ENCODE data around the gene PIEZO1.

PIEZO1 gene

DNA sequence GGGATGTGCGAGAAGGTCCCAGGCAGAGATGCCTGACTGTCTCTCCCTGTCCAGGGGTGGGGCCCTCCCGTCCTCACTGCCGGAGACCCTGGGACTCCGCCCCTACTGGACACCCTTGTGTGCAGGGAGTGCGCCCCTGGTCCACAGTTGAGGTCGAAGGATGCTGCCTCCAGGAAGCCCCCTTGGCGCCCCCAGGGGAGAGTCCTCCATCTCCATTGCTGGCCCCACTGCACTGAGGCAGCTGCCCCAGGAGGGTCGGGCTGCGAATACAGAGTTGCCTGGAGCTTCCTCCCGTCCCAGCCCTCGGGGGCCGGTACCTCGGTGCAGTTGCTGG lies 52.1 kb downstream of the PIEZO1 start:
- DNase-seq, result no peak

DNA sequence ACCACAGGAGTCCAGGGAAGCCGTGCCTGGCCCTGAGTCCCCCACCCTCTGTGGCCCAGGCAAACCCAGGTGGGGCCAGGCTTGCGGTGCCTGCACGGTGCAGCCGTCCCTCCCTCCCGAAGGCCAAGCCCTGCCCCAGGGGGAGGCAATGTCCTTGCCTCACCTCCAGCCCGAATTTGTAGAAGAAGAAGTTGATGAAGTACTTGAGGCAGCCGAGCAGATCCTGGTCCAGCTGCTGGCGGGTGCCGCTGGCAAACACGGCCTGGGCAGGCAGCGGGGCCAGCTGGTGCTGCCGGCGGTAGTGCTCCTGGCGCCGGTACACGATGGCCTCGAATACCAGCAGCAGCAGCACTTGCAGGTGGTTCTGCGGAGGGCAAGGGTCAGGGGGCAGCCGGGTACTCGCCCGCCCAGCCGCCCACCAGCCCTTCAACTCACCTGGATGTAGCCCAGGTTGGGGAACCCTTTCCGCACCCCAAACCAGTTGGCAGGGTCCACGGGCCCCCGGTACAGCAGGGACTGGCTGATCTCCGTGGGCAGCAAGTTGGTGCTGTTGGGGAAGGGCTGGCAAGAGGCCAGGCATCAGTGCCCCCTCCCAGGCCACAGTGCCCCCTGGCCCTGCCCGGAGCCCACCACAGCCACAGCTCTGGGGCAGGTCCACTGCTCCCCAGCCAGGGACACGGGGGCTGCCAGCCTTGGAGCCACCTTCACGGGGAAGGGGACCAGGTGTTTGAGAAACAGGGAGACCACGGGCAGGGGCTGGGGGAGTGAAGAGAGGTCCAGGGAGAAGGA lies 52.7 kb downstream of the PIEZO1 start:
- DNase-seq, result no peak

DNA sequence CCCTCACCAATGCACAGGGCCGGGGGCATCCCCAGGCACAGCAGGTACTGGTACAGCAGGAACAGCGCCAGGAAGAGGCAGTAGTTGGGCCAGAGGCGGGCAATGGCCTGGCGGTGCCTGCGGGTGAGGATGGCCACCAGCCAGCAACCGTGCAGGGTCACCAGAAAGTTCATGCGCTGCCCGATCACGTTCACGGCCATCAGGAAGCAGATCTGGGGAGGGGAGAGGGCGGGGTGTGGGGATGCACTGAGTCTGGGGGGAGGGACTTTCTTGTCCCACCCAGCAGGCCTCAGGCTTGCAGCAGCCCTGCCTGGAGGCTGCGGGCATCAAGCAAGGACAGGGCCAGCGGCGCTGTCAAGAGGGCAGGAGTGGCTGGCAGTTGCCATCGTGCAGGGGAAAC lies 53.3 kb downstream of the PIEZO1 start:
- DNase-seq, result no peak

DNA sequence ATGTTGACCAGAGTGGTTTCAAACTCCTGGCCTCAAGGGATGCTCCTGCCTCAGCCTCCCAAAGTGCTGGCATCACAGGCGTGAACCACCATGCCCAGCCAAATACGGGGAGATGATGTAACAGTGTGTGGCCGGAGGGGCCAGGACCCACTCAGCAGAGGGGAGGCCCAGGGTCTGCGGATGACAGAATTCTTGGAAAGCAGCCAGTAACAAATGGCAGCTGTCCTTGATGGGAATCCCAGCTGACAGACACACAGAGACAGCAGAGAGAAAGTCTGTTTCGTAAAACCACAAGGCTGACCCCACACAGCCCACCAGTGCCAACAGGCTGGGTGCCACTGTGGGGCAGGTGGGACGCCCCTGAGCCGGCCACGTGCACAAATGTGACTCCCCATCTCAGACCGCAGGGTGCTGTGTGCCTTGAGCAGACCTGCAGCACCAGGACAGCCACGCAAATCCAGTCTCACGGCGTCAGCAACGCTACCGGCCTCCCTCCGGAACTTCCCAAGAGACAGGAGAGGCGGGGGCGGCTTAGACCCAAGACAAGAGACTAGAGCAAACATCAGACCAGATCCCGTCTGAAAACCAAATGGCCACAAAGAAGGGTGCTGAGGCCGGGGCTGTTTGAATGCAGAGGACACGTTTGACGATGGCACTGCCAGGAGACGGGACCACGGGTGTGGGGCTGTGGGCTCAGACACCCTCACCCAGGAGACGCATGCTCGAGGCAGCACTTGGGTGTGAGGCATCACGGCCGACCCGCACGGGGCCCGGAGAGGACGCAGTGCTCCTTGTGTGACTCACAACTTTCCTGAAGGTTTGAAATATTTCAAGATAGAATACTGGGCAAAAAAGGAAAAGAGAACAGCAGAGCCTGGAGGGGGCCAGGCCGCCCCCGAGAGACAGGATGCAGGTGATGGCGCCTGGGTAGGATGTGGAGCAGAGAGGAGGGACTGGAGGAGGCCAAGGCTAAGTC lies 54.1 kb downstream of the PIEZO1 start:
- DNase-seq, result no peak

DNA sequence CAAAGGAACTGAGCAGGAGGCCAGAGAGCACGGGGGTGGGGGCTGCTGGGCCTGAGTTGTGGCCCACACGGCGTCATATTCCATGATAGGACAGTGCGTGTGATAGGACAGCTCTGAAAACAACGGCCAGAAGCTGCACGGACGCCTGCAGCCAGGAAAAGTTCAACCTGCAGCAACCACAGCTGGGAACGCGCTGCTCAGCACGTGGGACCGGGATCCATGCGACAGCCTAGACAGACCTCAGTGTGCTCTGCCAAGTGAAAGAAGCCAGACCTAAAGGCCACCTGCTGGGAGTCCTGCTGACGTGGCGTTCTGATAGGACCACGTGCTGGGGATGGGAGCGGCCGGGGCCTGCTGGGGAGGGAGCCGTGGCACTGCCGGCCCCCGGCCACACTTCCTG lies 57.1 kb downstream of the PIEZO1 start:
- no peak for DNase-seq

DNA sequence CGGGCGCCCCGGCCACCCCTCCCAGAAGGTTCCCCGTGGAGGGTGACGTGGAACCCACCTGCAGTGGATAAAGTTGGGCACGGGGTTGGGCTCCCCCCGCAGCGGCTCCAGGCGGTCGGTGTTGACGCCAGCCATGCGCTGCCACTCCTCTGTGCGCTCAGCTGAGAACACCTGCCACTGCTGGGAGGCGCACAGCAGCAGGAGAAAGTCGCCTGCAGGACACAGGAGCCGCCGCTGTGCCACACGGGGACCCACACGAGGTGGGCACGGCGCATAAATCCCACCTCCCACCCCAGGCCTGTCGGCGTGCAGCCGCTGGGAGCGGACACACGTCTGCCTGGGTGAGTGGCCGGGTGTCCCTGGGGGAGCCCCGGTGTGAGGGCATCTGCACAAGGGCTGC lies 58.0 kb downstream of the PIEZO1 start:
- no peak for DNase-seq

DNA sequence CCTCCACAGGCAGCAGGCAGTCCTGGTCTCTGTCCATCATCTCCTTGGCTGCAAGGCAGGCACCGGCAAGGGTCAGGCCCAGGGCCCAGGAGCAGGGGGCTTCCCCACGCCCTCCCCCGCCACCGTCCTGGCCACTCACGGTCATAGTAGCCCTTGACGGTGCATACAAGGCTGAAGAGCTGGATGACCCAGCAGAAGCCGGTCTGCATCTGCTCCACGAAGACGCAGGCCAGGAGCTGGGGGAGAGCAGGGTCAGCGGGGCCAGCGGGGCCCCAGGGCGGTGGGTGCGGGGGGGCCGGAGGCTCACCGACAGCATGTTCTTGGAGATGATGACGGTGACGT lies 58.6 kb downstream of the PIEZO1 start:
- no peak for DNase-seq

DNA sequence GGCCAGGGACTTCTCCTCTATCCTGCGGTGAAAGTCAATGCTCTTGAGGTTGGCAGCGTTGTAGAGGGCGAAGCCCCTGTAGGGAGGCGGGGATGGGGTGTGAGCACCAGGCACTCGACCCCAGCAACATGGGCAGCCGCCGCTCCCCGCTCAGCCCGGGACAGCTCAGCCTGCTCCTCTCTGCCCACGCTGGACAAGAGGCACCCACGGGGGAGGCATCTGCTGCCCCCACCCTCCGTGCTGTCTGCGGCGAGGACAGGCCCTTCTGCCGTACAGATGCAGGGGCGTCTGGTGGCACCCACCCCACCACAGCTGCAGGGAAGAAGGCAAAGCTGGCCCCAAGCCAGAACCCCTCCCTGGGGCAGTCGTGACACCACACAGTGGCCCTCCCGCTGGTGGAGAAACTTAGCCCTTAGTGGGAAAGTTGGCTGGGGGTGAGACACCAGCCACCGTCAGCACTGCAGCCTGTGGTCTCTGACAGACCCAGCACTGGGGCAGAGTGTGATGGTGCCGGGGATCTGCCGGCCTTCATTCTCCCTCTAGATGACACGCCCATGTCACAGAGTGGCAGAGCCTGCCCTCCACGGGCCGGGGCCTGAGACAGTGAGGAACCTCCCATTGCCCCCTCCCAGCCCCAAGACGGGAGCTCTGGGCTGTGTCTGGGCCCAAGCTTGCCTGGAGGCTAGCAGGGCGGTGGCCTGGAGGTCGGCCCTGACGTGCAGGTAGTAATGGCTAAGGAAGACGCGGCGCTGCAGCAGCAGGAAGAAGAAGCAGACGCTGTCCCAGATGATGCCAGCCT lies 59.2 kb downstream of the PIEZO1 start:
- DNase-seq, result no peak

DNA sequence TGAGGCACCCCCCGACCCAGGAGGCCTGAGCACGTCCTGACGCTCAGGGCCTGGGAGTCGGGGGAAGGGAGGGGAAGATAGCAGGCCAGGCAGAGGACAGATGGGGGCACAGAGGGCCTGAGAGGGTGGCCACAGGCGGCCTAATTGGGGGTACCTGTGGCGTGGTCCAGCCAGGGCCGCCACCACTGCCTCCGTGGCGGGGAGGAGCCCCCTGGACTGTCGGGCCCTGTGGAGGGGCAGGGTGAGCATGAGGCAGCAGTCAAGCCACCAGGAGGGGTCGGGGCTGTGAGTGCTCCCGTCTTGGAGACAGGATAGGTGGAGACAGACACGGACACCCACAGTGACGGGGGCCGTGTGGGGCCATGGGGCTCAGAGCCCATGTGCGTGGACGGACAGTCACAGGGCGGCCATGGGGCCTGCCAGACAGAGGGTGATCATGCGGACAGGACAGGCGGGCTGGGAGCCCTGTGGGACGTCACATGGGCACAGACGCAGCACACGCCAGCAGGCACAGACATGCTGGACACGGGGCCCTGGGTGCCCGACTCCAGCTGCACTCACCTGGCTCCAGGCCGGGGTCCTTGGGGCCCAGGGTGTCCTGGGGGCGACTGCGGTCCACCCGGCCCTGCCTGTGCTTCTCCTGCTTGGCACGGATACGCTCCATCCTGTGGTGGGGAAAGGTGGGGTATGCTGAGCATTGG lies 60.0 kb downstream of the PIEZO1 start:
- DNase-seq, result no peak

DNA sequence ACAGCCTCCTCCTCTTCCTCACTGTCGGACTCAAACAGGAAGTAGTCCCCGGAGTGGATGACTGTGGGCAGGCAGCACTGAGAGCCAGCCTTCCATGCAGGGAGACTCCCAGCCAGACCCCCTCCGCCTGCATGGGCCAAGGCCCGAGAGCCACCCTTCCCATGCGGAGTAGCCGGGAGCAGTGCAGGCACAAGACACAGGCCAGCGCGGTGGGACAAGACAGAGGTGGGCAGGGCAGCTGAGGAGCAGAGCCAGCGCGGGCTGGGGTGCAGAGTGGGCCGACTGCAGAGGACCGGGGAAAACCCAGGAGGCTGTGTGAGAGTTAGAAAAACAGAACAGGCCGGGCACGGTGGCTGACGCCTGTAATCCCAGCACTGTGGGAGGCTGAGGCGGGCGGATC lies 61.1 kb downstream of the PIEZO1 start:
- no peak for DNase-seq

DNA sequence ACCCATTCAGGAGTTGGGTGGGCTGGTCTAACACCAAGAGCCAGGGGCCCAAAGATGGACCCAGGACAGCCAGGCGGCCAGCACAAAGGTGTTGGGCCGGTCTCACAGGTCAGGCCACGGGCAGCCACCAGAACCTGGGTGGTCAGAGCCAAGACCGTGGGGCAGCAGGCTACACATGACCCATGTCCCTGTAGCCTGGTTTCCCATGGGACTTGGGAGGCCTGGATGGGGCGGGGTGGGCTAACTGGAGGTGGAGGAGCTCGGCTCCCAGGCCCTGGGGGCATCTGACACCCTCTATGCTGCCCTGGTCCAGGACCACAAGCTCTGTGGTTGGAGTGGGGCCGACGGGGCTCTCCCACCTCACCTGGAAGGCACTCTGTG lies 61.5 kb downstream of the PIEZO1 start:
- DNase-seq, result no peak

DNA sequence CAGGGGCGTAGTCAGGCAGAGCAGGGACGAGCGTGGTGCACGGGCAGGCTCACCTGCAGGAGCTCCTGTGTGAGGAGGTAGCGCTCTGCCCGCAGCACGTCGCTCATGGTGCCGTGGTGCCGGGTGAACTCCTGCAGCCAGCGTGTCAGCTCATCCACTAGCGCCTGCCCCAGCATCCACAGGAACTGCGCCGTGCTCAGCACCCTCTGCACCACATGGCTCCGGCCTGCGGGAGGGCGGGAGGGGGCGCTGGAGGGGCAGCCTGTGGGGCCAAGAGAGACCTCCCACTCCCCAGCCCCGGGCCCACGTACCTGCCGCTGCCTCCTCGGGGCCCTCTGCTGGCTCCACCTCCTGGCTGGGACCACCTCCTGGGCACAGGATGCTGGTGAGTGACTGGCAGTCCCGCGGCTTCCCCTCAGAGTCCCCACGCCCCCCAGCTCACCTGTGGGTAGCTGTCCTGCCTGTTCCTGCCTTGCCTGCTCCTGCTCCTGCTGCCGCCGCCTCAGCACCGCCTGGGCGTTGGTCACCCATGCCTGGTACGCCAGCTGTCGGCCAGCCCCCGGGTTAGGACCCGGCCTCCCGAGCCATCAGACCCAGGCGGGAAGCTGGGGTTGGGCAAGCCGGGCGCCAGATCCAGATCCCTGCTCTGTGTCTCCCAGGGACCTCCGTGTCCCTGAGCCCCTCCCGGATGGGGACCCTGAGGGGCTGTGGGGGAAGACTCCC lies 62.1 kb downstream of the PIEZO1 start:
- no peak for DNase-seq

DNA sequence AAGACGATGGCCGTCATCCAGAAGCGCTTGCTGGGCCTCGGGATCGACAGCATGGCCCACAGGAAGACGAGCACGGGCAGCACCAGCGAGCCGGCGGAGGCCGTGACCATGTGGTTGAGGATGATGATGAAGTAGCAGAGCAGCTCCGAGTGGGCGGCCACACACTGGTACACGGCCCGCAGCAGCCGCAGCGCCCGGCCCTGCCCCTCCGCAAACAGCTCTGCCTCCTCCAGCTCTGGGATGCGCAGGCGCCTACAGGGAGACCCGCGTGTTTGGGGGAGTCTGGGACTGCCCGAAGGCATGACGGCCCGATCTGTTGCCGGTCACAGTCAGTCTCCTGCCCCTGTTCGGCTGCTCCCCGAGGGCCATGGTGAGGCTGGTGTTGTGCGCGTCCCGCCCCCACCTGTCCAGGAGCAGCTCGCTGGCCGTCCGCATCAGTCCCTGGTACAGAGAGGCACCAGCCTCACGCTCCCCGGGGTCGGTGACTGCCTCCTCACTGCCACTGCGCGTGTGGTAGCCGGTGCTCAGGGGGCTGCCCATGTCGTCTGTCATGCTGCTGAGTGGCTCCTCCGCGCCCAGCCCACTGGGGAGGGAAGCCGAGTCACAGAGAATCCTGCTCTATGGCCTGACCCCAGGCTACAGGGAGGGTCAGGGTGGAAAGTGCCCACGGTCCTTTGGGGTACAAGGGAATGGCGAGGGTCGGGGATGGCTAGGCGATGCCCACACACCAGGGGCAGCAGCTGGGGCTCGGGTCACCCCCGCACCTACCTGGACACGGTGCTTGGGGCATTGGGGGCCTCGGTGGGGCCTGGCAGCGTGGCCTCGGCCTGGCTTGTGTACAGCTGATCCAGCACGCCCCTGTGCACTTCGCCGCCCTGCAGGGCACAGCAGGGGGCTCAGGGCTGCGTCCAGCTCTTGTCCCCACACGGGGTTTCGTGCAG lies 62.9 kb downstream of the PIEZO1 start:
- DNase-seq, result no peak

DNA sequence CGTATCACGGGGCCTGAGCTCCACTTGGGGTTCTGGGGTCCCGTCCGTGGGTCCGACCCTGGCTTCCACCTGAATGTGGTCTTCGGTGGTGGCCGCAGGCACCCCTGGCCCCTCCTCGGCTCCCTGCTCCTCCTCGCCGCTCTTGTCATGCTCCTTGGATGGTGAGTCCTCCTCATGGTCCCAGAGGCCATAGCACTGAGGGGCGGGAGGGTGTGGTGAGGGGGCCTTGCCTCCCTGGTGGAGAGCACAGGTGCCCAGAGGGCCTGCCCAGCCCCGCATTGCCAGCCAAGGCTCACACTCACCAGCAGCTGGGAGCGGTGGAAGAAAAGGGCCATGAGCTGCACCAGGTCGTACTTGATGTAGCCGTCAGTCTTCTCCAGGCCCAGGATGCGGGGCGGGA lies 63.8 kb downstream of the PIEZO1 start:
- DNase-seq, result no peak

DNA sequence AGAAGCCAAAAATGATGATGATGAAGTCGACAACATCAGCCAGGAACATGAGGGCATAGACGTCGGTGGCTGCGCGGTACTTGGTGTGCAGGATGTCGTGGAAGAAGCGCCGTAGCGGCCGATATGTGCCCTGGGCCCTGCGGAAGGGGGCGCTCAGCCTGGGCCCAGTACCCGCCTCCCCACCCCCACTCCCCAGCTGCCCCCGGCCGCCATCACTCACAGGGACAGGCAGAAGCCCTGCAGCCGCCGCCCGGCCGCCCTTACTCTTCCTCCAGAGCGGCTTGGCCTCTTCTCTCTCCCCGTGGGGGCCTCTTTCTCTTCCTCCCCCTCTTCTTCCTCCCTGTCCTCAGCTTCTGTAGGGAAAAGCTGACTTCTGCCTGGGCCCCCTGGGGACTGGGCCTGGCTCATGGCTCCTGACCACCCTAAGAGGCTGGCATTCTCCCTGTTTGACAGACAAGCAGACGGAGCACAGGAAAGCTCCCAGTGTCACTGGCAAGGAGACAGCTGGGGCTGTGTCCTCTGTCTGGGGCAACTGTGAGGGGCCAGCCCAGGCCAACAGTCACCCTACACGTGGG lies 64.5 kb downstream of the PIEZO1 start:
- no peak for DNase-seq

DNA sequence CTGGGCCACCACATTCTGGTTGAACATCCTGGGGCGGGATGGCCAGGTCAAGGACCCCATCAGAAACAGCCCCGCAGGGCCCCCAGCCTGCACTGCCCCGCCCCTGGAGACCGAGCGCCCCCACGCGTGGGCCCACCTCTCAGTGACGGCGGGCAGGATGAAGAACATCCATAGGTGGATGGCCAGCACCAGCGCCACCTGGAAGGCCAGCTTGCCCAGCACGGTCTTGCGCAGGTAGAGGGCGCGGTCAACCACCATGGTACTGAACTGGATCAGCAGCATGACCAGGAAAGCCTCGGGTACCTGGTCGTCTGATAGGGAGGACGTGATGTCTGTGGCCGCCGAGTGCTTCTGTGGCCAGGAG lies 65.1 kb downstream of the PIEZO1 start:
- DNase-seq, result no peak

DNA sequence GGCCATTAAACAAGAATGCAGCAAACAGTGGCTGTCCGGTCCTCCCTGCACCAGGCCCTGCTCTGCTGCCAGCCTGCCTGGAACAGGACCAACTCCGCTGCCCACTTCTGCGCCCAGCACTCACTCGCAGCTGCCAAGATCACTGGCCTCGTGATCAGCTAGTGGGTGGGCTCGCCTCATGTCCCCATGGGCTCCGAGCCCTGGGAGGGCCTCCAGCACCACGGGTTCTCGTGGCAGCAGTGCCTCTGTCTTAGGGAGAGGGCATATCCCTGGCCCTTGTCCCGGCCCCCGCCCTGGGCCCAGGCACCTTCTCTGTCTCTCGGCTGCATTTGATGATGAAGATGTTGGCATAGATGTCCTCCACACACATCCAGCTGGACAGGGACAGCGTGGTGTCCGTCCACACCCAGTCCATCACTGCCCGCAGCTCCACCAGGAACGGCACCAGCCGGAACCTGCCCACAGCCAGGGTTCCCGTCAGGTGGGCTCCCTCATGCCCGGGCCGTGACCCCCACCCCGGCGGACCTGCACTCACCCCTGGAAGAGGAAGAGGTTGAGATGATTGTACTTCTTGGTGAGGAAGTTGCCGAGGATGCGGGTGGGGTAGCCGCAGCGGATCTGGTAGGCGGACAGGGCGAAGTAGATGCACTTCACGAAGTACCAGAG lies 65.6 kb downstream of the PIEZO1 start:
- no peak for DNase-seq

DNA sequence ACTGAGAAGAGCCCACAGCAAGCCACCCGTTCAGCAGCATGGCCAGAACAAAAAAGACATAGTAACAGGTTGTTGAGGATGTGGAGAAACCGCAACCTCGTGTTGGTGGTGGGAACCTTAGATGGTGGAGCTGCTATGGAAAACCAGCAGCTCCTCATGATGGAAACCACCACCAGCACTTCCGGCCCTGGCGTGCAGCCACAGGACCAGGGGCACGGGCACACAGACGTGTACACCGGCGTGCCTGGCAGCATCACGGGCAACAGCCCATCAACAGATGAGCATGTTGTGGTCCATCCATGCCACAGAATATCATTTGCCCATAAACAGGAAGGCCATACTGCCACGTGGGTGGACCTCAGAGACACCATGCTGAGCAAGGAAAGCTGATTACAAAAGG lies 66.8 kb downstream of the PIEZO1 start:
- no peak for DNase-seq

DNA sequence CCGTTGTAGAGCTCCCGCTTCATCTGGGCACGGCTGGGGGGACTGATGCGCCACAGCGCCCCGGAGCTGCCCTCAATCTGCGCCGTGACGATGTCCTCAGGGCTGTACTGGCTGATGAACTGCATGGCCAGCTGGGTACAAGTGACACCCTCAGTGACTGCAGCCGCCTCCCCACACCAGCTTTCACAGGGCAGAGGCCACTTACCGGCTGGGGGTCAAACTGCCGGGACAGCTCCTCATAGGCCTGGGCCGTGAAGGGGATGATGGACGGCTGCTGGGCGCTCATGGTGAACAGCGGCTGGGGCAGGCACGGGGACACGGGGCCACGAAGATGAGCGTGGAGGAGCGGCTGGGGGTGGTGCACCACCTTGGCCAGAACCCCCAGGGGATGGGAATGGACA lies 68.4 kb downstream of the PIEZO1 start:
- DNase-seq, result no peak

DNA sequence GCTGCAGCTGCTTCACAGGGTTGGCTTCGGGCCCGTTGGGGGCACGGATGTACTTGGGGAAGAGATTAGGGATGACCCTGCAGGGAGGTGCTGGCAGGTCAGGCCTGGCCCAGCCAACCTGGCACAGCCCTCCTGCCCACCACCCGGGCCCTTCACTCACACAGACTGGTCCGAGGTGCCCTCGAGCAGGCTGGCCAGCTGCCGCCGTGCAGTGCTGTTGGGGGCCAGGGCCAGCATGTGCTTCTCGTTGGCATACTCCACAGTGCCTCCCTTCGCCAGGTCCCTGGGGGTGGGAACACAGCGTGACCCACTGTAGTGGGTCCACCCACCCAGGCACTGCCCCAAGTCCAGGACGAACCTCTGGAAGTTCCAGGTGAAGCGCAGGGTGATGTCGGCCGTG lies 68.8 kb downstream of the PIEZO1 start:
- DNase-seq, result no peak

Measured in GOT3 (cell line).